ENCODE measurements around the gene PIM1.
"Not testable (repeated sequence)": the region's sequence is repeated elsewhere in the genome, so short reads cannot be mapped to it uniquely, and the experiment has no call there.

PIM1 gene

DNA sequence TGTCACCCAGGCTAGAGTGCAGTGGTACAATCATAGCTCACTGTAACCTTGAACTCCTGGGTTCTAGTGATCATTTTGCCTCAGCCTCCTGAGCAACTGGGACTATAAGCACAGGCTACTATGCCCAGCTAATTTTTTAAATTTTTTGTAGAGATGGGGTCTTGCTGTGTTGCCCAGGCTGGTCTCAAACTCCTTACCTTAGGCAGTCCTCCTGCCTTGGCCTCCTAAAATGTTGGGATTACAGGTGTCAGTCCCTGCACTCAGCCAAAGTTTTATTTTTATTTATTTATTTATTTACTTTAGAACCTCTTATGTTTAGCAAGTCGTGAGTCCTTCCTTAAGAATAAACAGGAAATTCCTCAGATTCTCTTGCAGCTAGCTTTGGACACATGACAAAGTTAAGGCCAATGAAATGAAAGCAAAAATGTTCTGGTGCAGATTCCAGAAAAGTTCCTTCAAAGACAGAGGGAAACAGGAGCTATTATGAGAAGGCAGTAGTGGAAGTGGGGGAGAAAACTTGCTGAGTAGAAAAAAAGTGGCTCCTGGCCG is 19.1 kb downstream of the PIM1 start:
- DNase-seq (ENCODE audit: low spot score) = no peak

GRCh38 chr6:37190159-37190535 is 20.2 kb downstream of the PIM1 start:
- no peak for DNase-seq (ENCODE audit: low spot score)

- DNase-seq (ENCODE audit: low spot score) = no peak
Observed at GRCh38 chr6:37192666-37193065, 22.7 kb downstream of the PIM1 start.

DNA sequence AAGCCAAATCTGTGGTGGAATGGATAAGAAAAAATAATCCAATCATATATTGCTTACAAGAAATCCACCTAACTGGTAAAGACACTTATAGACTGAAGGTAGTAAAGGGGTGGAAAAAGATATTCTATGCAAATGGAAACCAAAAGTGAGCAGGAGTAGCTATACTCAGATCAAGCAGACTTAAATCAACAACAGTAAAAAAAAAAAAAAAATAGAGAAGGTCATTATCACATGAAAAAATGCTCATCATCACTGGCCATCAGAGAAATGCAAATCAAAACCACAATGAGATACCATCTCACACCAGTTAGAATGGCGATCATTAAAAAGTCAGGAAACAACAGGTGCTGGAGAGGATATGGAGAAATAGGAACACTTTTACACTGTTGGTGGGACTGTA is 24.9 kb downstream of the PIM1 start:
- not testable (repeated sequence) for DNase-seq (ENCODE audit: low spot score)

- not testable (repeated sequence) for DNase-seq (ENCODE audit: low spot score)
Observed at GRCh38 chr6:37196451-37196850, 26.5 kb downstream of the PIM1 start.

DNA sequence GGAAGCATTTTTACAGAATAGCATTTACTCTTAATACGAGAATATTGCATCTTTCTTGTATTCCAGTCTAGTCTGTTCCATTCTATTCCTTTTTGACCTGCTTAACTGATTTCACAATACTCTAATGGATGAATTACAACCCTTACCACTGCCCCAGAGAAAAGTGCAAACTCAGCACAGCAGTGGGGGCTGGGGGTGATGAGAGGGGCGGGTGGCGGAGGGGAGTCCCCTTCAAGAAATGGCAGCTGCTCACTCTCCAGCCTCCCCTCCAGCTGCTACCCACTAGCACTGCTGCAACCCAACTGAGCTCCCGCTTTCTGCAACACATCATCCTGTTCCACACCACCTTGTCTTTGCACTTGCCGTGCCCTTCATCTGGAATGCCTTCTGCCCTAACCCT is 30.1 kb downstream of the PIM1 start:
- DNase-seq (ENCODE audit: low spot score) = no peak

- DNase-seq (ENCODE audit: low spot score) = no peak
Observed at GRCh38 chr6:37201726-37202125, 31.8 kb downstream of the PIM1 start.

DNA sequence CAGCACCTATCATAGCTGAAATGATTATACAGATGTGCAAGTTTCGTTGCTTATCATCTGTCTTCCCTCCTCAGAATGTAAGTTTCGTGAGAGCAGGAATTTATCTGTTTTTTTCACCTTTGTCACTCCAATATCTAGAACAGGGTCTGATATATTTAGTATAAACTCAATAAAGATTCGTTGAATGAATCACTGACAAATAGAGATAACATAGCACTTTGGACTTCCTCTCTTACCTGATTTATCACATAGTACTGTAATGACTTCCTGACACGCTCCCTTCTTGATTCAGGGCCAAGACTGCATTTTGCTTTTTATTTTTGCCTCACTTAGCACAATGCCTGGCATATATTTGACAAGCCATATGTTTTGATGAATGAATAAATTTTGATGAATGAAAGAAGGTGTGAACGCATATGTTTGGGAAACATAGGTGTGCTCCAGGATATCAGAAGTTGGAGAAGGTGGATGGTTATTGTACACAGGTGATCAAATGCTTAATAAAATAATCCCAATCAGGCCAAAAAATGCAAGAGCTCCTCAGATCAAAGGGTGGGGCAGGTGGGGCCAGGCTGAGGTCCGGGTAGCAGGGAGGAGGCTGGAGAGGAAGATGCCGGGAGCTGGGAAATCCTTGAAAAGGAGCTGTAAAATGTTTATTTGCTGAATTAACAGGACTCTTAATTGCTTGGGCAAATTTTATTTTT is 33.0 kb downstream of the PIM1 start:
- DNase-seq (ENCODE audit: low spot score) = no peak

DNA sequence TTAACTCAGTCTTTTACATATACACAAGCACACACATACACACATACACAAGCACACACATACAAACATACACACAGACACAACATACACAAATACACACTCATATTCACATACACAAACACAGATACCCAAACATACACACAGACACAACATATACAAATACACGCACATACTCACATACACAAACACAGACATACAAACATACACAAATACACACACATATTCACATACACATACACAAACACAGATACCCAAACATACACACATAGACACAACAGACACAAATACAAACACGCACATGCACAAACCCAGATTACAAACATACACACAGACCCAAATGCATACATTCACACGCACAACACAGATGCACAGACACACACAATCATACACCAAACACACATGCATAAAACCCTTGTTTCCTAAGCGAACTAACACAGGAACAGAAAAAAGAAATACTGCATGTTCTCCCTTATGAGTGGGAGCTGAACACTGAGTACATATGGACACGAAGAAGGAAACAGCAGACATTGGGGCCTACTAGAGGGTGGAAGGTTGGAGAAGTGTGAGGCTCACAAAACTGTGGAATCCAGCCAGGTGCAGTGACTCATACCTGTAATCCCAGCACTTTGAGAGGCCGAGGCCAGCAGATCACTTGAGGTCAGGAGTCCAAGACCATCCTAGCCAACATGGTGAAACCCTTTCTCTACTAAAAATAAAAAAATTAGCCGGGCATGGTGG is 34.2 kb downstream of the PIM1 start:
- DNase-seq (ENCODE audit: low spot score) = no peak

DNA sequence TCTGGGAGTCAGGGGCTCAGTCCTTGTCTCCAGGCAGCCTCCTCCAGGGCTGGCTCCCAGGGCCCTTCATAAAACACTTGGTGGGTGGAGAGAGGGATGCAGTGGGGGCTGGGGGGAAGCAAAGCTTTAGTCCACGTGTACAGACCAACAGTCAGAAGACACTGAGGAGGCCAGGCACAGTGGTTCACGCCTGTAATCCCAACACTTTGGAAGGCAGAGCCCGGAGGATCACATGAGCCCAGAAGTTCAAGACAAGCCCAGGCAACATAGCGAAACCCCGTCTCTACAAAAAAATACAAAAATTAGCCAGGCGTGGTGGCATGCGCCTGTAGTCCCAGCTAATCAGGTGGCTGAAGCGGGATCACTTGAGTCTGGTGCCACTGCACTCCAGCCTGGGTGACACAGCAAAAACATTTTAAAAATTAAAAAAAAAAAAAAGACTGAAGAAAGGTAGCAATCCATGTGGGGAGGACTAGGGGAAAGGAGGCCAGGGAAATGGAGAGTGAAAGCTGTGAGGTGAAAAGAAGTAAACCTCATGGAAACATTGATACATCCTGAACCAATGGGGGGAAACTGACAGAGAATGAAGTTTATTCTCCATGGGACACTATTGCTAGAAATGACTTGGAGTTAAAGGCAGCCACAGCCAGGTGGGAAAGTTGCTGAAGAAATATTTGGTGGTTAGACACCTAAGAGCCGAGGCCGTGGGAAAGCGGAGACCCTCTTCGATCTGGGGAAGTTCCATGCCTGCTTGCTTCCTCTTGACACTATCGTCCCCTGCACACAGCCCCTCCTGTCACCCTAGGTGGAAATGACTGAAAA is 35.4 kb downstream of the PIM1 start:
- DNase-seq (ENCODE audit: low spot score) = no peak

GRCh38 chr6:37205997-37206340 is 36.0 kb downstream of the PIM1 start:
- DNase-seq (ENCODE audit: low spot score) = no peak

GRCh38 chr6:37206622-37207021 is 36.7 kb downstream of the PIM1 start:
- DNase-seq (ENCODE audit: low spot score) = no peak

- DNase-seq (ENCODE audit: low spot score) = peak; percentile 77
Observed at GRCh38 chr6:37207903-37208456, 38.0 kb downstream of the PIM1 start.

DNA sequence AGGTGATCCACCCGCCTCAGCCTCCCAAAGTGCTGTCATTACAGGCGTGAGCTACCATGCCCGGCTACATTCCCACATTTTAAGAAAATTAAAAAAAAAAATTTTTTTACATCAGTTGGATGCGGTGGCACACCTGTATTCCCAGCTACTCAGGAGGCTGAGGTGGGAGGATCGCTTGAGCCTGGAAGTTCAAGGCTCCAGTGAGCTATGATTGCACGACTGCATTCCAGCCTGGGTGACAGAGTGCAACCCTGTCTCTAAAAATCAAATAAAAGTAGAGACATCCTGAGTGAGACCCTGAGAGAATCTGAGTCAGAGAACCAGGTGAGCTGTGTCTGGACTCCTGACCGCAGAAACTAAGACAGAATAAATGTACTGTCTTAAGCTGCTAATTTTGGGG is 38.8 kb downstream of the PIM1 start:
- DNase-seq (ENCODE audit: low spot score) = no peak

GRCh38 chr6:37209461-37210205 is 39.7 kb downstream of the PIM1 start:
- DNase-seq (ENCODE audit: low spot score) = no peak

DNA sequence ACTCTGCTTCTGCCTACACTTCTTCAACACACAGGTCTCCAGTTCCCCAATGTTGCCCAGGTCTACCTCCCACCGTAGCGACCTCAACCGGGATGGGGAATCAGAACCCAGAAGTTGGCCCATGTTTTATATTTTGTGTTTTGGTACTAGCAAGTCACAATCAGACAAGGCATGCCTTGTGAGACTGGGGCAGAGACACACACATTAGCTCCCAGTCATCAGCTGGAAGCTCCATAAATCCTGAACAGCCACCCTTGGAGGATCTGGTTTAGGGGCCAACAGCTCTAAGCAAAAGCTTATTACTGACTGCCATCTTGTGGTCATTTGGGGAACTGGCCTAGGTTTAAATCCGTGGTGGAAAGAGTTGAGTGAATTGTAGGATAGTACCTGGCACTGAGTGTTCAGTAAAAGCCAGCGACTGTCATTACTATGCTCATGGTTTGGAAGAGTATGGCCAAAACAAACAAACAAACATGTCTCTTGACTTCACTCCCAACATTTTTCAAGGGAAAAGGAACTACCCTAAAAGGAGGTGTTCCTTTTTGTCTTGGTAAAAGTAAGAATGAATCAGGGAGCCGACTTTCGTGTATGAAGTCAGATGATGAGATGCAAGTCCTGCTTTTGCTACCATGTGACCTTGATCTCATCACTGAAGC is 40.5 kb downstream of the PIM1 start:
- peak; percentile 93 for DNase-seq (ENCODE audit: low spot score)

GRCh38 chr6:37212268-37212667 is 42.3 kb downstream of the PIM1 start:
- no peak for DNase-seq (ENCODE audit: low spot score)

DNA sequence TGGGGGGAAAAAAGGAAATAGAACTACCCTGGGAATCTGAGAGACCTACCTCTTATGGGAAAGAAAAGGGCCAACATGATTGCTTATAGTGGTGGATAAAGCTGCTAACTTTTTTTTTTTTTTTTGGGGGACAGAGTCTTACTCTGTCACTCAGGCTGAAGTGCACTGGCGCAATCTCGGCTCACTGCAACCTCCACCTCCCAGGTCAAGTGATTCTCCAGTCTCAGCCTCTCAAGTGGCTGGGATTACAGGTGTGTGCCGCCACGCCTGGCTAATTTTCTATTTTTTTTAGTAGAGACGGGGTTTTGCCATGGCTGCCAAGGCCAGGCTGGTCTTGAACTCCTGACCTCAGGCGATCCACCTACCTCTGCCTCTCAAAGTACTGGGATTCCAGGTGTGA is 48.1 kb downstream of the PIM1 start:
- DNase-seq (ENCODE audit: low spot score) = no peak

DNA sequence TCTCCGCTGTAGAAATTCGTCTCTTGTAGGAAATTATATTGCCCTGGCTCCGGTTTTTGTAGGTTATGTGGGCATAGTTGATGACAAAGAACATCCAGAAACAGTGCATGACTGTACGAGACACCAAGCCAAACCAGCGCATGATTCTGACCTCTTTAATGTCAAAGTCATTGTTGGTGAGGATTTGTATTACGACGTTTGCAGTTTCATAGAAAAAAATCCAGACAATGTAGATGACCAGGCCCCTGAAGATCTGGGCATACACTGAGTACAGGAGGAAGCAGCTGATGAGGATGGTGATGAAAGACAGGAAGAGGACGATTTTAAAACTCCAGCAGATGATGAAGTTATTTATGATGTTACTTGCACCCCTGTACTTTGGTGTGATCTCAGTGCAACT is 48.6 kb downstream of the PIM1 start:
- DNase-seq (ENCODE audit: low spot score) = no peak

DNA sequence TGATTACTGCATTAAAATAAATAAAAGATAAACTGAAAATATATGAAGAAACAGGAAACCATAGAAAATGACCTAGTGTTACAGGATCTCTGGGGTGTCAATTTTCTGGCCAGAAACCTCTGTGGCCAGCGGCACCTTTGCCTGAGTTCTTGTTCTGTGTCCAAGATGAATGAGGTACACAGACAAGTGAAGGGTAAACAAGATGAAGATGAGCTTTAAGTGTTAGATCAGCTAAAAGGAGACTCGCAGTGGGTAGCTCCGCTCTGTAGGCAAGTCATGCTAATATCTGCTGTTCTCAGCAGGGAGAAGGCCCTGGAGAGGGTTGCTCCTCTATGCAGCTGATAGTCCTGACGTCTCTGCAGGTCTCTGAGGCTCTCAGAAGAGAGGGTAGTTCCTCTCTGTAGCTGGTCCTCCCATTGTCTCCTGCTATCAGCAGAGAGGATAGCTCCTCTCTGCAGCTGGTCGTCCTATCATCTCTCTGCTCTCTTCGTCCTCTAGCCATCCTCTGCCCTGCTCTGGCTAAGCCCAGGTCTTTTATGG is 51.7 kb downstream of the PIM1 start:
- no peak for DNase-seq (ENCODE audit: low spot score)
